OCI-LY7 (cell line): Measurements from ENCODE around the gene SGO1.

ENCODE experiments used
- CTCF ChIP-seq: fragments of 200-600 bp; sonication (generic); conservative IDR thresholded peaks from 2 replicates; pipeline ENCODE4 v1.5.1; 2014; ENCODE audit warnings: mild to moderate bottlenecking, antibody characterized with exemption, low read length, moderate library complexity, mixed read lengths
- EZH2phosphoT487 ChIP-seq: fragments of 200-600 bp; sonication (generic); IDR thresholded peaks from 2 replicates; pipeline ENCODE4 v1.6.1; 2018; ENCODE audit warnings: low read depth, borderline replicate concordance, mild to moderate bottlenecking, mixed run types, antibody characterized with exemption, low read length, moderate library complexity, mixed read lengths

GRCh38 chr3:20218215-20218614 is 32.2 kb upstream of the SGO1 start:
- no peak for TF ChIP-seq CTCF
- TF ChIP-seq EZH2phosphoT487, result no peak
